Epithelial cell of prostate (primary cell): ENCODE measurements around the gene CSRNP3.

Experiments
- DNase-seq: peaks from one replicate; pipeline ENCODE4 v3.0.0-alpha.2; 2011; ENCODE audit warnings: low read depth, low spot score
- H3K27ac ChIP-seq: fragments of 450-650 bp; 2 replicates; pipeline ENCODE4 v1.5.1; 2017; ENCODE audit warnings: mild to moderate bottlenecking

The CSRNP3 gene

GRCh38 chr2:165535471-165535870, 66.0 kb downstream of the CSRNP3 start:
- no peak for DNase-seq

GRCh38 chr2:165536851-165537499, 67.5 kb downstream of the CSRNP3 start:
- DNase-seq: no peak
- no peak overlapping the region for H3K27ac ChIP-seq

More at GRCh38 chr2:165535471-165535870, 66.0 kb downstream of the CSRNP3 start:
- H3K27ac ChIP-seq: no peak overlapping the region

GRCh38 chr2:165539985-165540384, 70.5 kb downstream of the CSRNP3 start:
- no peak overlapping the region for H3K27ac ChIP-seq
- DNase-seq: no peak

- no peak for DNase-seq
- H3K27ac ChIP-seq: no peak overlapping the region
Measured at GRCh38 chr2:165544897-165545296, 75.4 kb downstream of the CSRNP3 start.

GRCh38 chr2:165547900-165548299, 78.4 kb downstream of the CSRNP3 start:
- no peak for DNase-seq
- H3K27ac ChIP-seq: no peak overlapping the region

- DNase-seq: no peak
- H3K27ac ChIP-seq: no peak overlapping the region
Measured at GRCh38 chr2:165549619-165550018, 80.1 kb downstream of the CSRNP3 start.

GRCh38 chr2:165558832-165559231, 89.3 kb downstream of the CSRNP3 start:
- DNase-seq: no peak

GRCh38 chr2:165560377-165560988, 91.0 kb downstream of the CSRNP3 start:
- no peak for DNase-seq
- no peak overlapping the region for H3K27ac ChIP-seq

More at GRCh38 chr2:165558832-165559231, 89.3 kb downstream of the CSRNP3 start:
- H3K27ac ChIP-seq: no peak overlapping the region

GRCh38 chr2:165561516-165561915, 92.0 kb downstream of the CSRNP3 start:
- DNase-seq: no peak
- H3K27ac ChIP-seq: no peak overlapping the region

- DNase-seq: no peak
- no peak overlapping the region for H3K27ac ChIP-seq
Measured at GRCh38 chr2:165562233-165562632, 92.7 kb downstream of the CSRNP3 start.

- DNase-seq: no peak
- no peak overlapping the region for H3K27ac ChIP-seq
Measured at GRCh38 chr2:165563468-165564225, 94.1 kb downstream of the CSRNP3 start.

- no peak for DNase-seq
- H3K27ac ChIP-seq: no peak overlapping the region
Measured at GRCh38 chr2:165566008-165566407, 96.5 kb downstream of the CSRNP3 start.

- DNase-seq: no peak
- no peak overlapping the region for H3K27ac ChIP-seq
Measured at GRCh38 chr2:165567273-165567672, 97.8 kb downstream of the CSRNP3 start.

GRCh38 chr2:165568361-165568760, 98.9 kb downstream of the CSRNP3 start:
- DNase-seq: no peak
- no peak overlapping the region for H3K27ac ChIP-seq

- H3K27ac ChIP-seq: no peak overlapping the region
- no peak for DNase-seq
Measured at GRCh38 chr2:165571477-165571876, 102.0 kb downstream of the CSRNP3 start.

- DNase-seq: no peak
- no peak overlapping the region for H3K27ac ChIP-seq
Measured at GRCh38 chr2:165572151-165572550, 102.7 kb downstream of the CSRNP3 start.

- H3K27ac ChIP-seq: no peak overlapping the region
- no peak for DNase-seq
Measured at GRCh38 chr2:165573534-165574461, 104.3 kb downstream of the CSRNP3 start.

- no peak overlapping the region for H3K27ac ChIP-seq
- no peak for DNase-seq
Measured at GRCh38 chr2:165575044-165575615, 105.6 kb downstream of the CSRNP3 start.

GRCh38 chr2:165576409-165577154, 107.1 kb downstream of the CSRNP3 start:
- H3K27ac ChIP-seq: no peak overlapping the region
- DNase-seq: no peak
